A549 (cell line): ENCODE results near the gene GMCL2. TPM values are rescaled to one million over a fixed set of nuclear protein-coding genes. Genes with fewer than 3 reads are reported as not detected.
A peak's percentile ranks its signal among the peaks of the same experiment; 100 is the strongest.

ENCODE experiments used
- ATAC-seq, 2 experiments: fragments of 200-7000 bp in 1 of 2; fragments of >200 bp in 1 of 2; cut with Nextera tagmentation in 1 of 2; cut with Tn5 transposase in 1 of 2; 3 replicates each; pipeline versions ENCODE4 v1.8.0 to v1.9.1; 2018 to 2020; ENCODE audit warnings: mild to moderate bottlenecking in 1 of 2, moderate library complexity in 1 of 2
- CTCF ChIA-PET: fragments of 300-600 bp; sonication (Branson Sonifier 250); formaldehyde crosslinking; extraction: SDS; loops from one replicate; lab custom pipeline; 2021; ENCODE audit warnings: antibody characterized with exemption, inconsistent platforms; lab: Yijun Ruan, JAX
- POLR2A ChIA-PET: fragments of 350-600 bp; formaldehyde crosslinking; extraction: SDS; loops from one replicate; lab custom pipeline; 2021; ENCODE audit warnings: antibody characterized with exemption, inconsistent platforms; lab: Yijun Ruan, JAX
- DNase-seq, 2 experiments: peaks; one replicate each; pipeline versions ENCODE4 v3.0.0 to v3.0.0-alpha.2; 2011 to 2016; ENCODE audit warnings: low read depth in 1 of 2, low spot score in 1 of 2
- FAIRE-seq: peaks from 2 replicates; lab custom pipeline; 2011; peaks lifted over from hg19 to GRCh38; lab: Jason Lieb, UNC
- H3K27ac ChIP-seq, 2 experiments: fragments of >200 bp; sonication (Bioruptor Twin); formaldehyde crosslinking; 3 replicates each; pipeline ENCODE4 v1.5.1; 2016 to 2017
- H3K4me1 ChIP-seq: fragments of >200 bp; sonication (Bioruptor Twin); formaldehyde crosslinking; 3 replicates; pipeline ENCODE4 v1.6.1; 2016
- H3K4me2 ChIP-seq: fragments of >200 bp; sonication (Bioruptor Twin); formaldehyde crosslinking; 3 replicates; pipeline ENCODE4 v1.6.1; 2016
- H3K4me3 ChIP-seq: fragments of >200 bp; sonication (Bioruptor Twin); formaldehyde crosslinking; 3 replicates; pipeline ENCODE4 v1.5.1; 2016
- H3K9me3 ChIP-seq: fragments of >200 bp; sonication (Bioruptor Twin); formaldehyde crosslinking; 3 replicates; pipeline ENCODE4 v1.6.1; 2016
- CBX8 ChIP-seq: fragments of 200-600 bp; sonication (generic); IDR thresholded peaks from 2 replicates; pipeline ENCODE4 v1.6.1; 2016
- CEBPB ChIP-seq, 2 experiments: fragments of >200 bp in 1 of 2; sonication (Bioruptor Twin) in 1 of 2; formaldehyde crosslinking in 1 of 2; IDR thresholded peaks; 2 replicates each; pipeline ENCODE4 v1.6.1; 2012 to 2016
- CHD4 ChIP-seq: fragments of 200-600 bp; sonication (generic); IDR thresholded peaks from 2 replicates; pipeline ENCODE4 v1.6.1; 2016; ENCODE audit warnings: antibody characterized with exemption, mild to moderate bottlenecking, borderline replicate concordance
- EHF ChIP-seq: fragments of 250-450 bp; sonication (Bioruptor Pico); IDR thresholded peaks from 2 replicates; pipeline ENCODE4 v1.5.0; 2020; ENCODE audit warnings: mild to moderate bottlenecking
- EHMT2 ChIP-seq: fragments of 200-600 bp; sonication (generic); IDR thresholded peaks from 2 replicates; pipeline ENCODE4 v1.6.1; 2016; ENCODE audit warnings: antibody characterized with exemption, low read depth, mild to moderate bottlenecking, moderate library complexity
- FOSB ChIP-seq: fragments of 250-450 bp; sonication (Bioruptor Pico); IDR thresholded peaks from 2 replicates; pipeline ENCODE4 v1.5.0; 2020; ENCODE audit warnings: mild to moderate bottlenecking, moderate library complexity
- FOSL2 ChIP-seq, 2 experiments: fragments of 450-650 bp in 1 of 2; fragments of >200 bp in 1 of 2; sonication (Bioruptor Twin) in 1 of 2; formaldehyde crosslinking; IDR thresholded peaks; 2 replicates each; pipeline versions ENCODE4 v1.5.0 to v1.6.1; 2016 to 2020; ENCODE audit warnings: mild to moderate bottlenecking in 1 of 2, moderate library complexity in 1 of 2
- FOXS1 ChIP-seq: fragments of 250-450 bp; sonication (Bioruptor Pico); IDR thresholded peaks from 2 replicates; pipeline ENCODE4 v1.5.0; 2020; ENCODE audit warnings: mild to moderate bottlenecking, moderate library complexity
- GATA3 ChIP-seq: IDR thresholded peaks from 2 replicates; pipeline ENCODE4 v1.6.1; 2012; ENCODE audit warnings: borderline replicate concordance
- HDAC2 ChIP-seq: fragments of 200-600 bp; sonication (generic); IDR thresholded peaks from 2 replicates; pipeline ENCODE4 v1.6.1; 2016
- HMGXB4 ChIP-seq: fragments of 250-450 bp; sonication (Bioruptor Pico); IDR thresholded peaks from 2 replicates; pipeline ENCODE4 v1.5.0; 2021; ENCODE audit warnings: mild to moderate bottlenecking, moderate library complexity, borderline replicate concordance
- HOXA7 ChIP-seq: fragments of 250-450 bp; sonication (Bioruptor Pico); IDR thresholded peaks from 2 replicates; pipeline ENCODE4 v1.5.0; 2020; ENCODE audit warnings: mild to moderate bottlenecking, moderate library complexity
- HOXB5 ChIP-seq: fragments of 250-450 bp; sonication (Bioruptor Pico); IDR thresholded peaks from 2 replicates; pipeline ENCODE4 v1.5.0; 2020; ENCODE audit warnings: mild to moderate bottlenecking, moderate library complexity
- JUN ChIP-seq, 2 experiments: fragments of >200 bp; sonication (Bioruptor Twin); formaldehyde crosslinking; IDR thresholded peaks; 2 replicates in 1 of 2; 3 replicates in 1 of 2; pipeline ENCODE4 v1.6.1; 2016 to 2017
- KDM1A ChIP-seq: fragments of 200-600 bp; sonication (generic); IDR thresholded peaks from 2 replicates; pipeline ENCODE4 v1.6.1; 2016; ENCODE audit warnings: low read depth, mild to moderate bottlenecking
- NFE2L2 ChIP-seq: fragments of 150-350 bp; conservative IDR thresholded peaks from 2 replicates; pipeline ENCODE4 v1.6.1; 2014; ENCODE audit warnings: low read length
- NR3C1 ChIP-seq: fragments of >200 bp; sonication (Bioruptor Twin); formaldehyde crosslinking; IDR thresholded peaks from 3 replicates; pipeline ENCODE4 v1.6.1; 2017
- POLR2A ChIP-seq: IDR thresholded peaks from 2 replicates; pipeline ENCODE4 v1.6.1; 2012; ENCODE audit warnings: mild to moderate bottlenecking, low read length
- POLR2AphosphoS2 ChIP-seq: conservative IDR thresholded peaks from 2 replicates; pipeline ENCODE4 v1.6.1; 2012; ENCODE audit warnings: low read length, improper control_type of control experiment, inconsistent platforms
- RARB ChIP-seq: fragments of 250-450 bp; sonication (Bioruptor Pico); IDR thresholded peaks from 2 replicates; pipeline ENCODE4 v1.8.0; 2021; ENCODE audit warnings: mild to moderate bottlenecking, moderate library complexity
- RNF2 ChIP-seq: fragments of 200-600 bp; sonication (generic); IDR thresholded peaks from 2 replicates; pipeline ENCODE4 v1.6.1; 2016; ENCODE audit warnings: low read depth, mild to moderate bottlenecking, antibody characterized with exemption, moderate library complexity, borderline replicate concordance
- SMC3 ChIP-seq: fragments of >200 bp; sonication (Bioruptor Twin); formaldehyde crosslinking; IDR thresholded peaks from 3 replicates; pipeline ENCODE4 v1.6.1; 2018; ENCODE audit warnings: inconsistent platforms
- SREBF2 ChIP-seq: fragments of 450-650 bp; IDR thresholded peaks from 2 replicates; pipeline ENCODE4 v1.6.1; 2014; ENCODE audit warnings: mild to moderate bottlenecking, moderate library complexity
- TP53 ChIP-seq: fragments of 250-450 bp; sonication (Bioruptor Pico); IDR thresholded peaks from 2 replicates; pipeline ENCODE4 v1.5.0; 2021; ENCODE audit warnings: mild to moderate bottlenecking, moderate library complexity
- ZC3H11A ChIP-seq: fragments of 450-650 bp; IDR thresholded peaks from 2 replicates; pipeline ENCODE4 v1.6.1; 2014; ENCODE audit warnings: antibody characterized with exemption, mild to moderate bottlenecking
- ZFP36 ChIP-seq: fragments of 450-650 bp; IDR thresholded peaks from 2 replicates; pipeline ENCODE4 v1.6.1; 2014; ENCODE audit warnings: borderline replicate concordance; ENCODE audit not compliant: partially characterized antibody
- WGBS: methylation state at CpG from one replicate; pipeline ENCODE4 v1.1.6; 2017; ENCODE audit errors: missing lambda C conversion rate; 5-methylcytosine and 5-hydroxymethylcytosine counted together
- polyA plus RNA-seq, 4 experiments: library from polyadenylated mRNA; depleted of rRNA in 3 of 4; stranded (reverse); fragments of >200 nt; fragmentation: RNase III in 1 of 4; extraction: RNeasy Plus Mini Kit Qiagen cat#74134 plus additional on column Dnase treatment in 1 of 4; gene quantifications; 2 replicates in 3 of 4; 3 replicates in 1 of 4; pipeline ENCODE4 v1.2.3, GENCODE V29; 2011 to 2017
- TF ChIP-seq, protein P1 (sequence below): IDR thresholded peaks from 2 replicates; pipeline ENCODE4 v1.6.1; 2012
- TF ChIP-seq, protein P2 (sequence below): fragments of >200 bp; sonication (Bioruptor Twin); formaldehyde crosslinking; IDR thresholded peaks from 3 replicates; pipeline ENCODE4 v1.6.1; 2016

GMCL2 gene
- polyA plus RNA-seq, 2 of the 4 experiments (the other 2 are of a cell fraction), result not detected

DNA sequence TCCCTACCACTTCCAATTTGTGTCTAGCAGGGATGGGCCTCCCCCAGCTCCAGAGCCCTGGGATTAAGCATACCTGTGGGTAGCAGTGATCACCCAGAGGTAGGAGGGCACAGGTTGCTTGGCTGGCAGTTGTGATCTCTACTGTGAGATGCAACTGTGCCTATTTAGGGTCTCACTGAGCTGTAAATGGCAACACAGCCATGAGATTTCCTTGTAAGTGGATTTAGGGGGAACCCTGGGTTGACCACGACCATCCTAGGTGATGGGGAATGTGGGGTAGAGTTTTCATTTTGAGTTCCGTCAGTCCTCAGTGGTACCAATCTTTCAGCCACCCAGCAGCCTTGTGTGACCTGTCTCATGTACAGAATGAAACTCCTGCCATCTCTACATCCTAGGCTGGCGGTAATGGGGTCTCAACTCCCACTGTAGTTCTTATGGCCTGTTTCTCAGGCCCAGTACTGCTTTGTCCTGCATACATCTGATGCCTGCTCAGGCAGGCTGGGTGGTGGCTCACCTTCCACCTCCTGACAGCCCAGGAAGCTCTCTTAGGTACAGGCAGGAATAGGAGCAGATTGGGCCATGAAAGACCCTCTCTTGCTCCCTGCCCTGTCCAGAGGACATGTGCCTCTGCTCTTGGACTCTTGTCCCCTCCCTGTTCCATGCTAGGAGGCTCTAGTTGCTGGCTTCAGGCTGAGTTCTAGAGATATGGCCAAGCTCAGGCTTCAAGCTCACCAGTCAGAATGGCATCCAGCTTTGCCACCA, 25.3 kb upstream of the GMCL2 start:
- H3K4me3 ChIP-seq, result no peak overlapping the region
- DNase-seq (no peak), FAIRE-seq (no peak), ATAC-seq (peak in 1 of 2 experiments; percentile 2; a peak in 3 of 6 replicates)
- POLR2A ChIA-PET, result interaction anchor here (1.4 to 2.3 kb wide), 2 partner anchors 8 to 20 kb away, joined by 4 to 18 read pairs; partner anchors contain the start of genes HNRNPAB and PHYKPL
- H3K9me3 ChIP-seq, result no peaks in the 10 kb centered on the region
- TF ChIP-seq KDM1A (no peak), SREBF2 (no peak), NR3C1 (no peak), HMGXB4 (no peak), HOXA7 (0 out of 2 replicates have a peak, but pooled peaks have one; percentile 71), HDAC2 (no peak), GATA3 (no peak), FOSL2 (IDR thresholded peaks at IDR 0.05) (no peak), FOSL2 (CRISPR knock-in tag; IDR thresholded peaks at IDR 0.05) (no peak), POLR2A (no peak), POLR2AphosphoS2 (peak; percentile 85; the same call in 1 of the 2 replicates), SMC3 (no peak), CHD4 (no peak), FOXS1 (CRISPR knock-in tag) (no peak), ZFP36 (no peak), CEBPB (IDR thresholded peaks at IDR 0.05) (no peak)
- H3K27ac ChIP-seq, result no peak overlapping the region
- H3K4me1 ChIP-seq, result peaks cover 14% of the 10 kb centered on the region; the same call in 2 of the 3 replicates
- no peak overlapping the region for H3K4me2 ChIP-seq
- WGBS, result 97% methylated on average over 3 of the region's 3 CpGs
- CTCF ChIA-PET, result no interaction called here

DNA sequence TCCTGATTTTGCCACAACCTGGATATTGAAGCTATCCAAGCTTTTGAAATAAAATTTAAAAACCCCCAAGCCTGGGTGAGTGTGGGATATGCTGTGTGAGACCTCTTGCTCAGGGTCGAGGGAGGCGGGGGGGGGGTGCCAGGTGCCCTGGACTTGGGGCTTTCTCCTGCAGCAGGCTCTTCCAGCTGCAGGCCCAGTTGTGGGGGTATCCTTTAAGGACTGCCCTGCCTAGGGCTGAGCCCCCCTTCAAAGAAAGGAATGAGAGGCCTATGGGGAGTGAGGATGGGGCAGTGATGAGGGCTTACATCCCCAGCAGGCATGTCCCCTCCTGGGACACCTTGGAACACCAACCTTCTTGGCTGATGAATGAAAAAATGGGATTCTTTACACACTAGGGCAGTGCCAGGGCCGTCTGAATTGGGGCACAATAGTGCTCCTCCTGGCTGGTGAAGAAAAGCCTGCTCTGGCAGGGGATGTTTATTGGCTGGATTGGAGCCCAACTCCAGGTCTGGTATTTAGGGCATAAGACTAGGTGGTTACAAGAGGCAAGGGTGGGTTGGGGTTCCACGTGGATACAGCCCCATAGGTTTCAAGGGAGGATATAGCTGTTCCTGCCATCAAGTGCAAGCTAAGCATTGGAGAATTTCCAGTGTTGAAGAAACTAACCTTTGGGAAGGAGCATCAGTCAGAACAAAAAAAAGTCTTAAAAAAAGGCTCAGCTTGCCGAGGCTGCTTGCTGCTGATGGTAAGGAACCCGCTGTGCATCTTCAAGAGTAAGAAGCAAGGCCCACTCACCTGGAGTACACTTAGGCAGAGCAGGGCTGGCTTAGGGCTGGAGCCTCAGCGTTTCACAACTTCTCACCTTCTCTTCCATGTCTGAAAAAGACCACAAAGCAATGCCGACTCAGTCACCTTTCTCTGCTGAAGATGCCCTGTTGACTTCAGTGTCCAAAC, 24.2 kb upstream of the GMCL2 start:
- ATAC-seq (no peak), FAIRE-seq (no peak), DNase-seq (no peak)
- Histone ChIP-seq H3K27ac (no peak overlapping the region), H3K4me3 (no peak overlapping the region), H3K9me3 (no peaks in the 10 kb centered on the region), H3K4me2 (no peak overlapping the region), H3K4me1 (peaks cover 25% of the 10 kb centered on the region)
- ChIA-PET POLR2A (interaction anchor here (1.5 kb wide), 1 partner anchor 20 kb away, joined by 5 read pairs; no protein-coding TSS in a partner anchor), CTCF (interaction anchor here (2.0 kb wide), 1 partner anchor 136 kb away, joined by 5 read pairs; no protein-coding TSS in a partner anchor)
- TF ChIP-seq JUN (IDR thresholded peaks at IDR 0.05) (0 out of 5 replicates have a peak, but pooled peaks of 1 of the 2 experiments have one; percentile 14), EHF (CRISPR knock-in tag) (no peak), POLR2AphosphoS2 (no peak; the same call in 1 of the 2 replicates), EHMT2 (no peak), HOXA7 (peak; percentile 58; the same call in 1 of the 2 replicates), NFE2L2 (no peak)
- 72% methylated on average over 8 of the region's 8 CpGs for WGBS

DNA sequence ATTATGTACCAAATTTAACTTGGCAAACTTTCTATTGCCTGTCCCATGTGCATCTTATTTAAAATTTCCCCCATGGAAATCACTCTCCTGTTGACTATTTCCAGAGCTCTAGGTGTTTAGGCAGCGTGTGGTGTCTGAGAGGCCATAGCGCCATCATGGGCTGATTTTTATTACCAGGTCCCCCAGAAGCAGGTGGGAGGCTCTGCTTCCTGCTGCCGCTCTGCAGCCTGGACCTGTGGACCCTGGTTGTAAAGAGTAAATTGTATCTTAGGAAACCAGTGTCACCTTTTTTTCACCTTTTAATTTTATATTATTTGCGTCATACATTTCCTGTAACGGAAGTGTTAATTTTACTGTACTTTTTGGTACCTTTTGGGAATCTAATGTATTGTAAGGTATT, 23.5 kb upstream of the GMCL2 start:
- H3K27ac ChIP-seq, result no peak overlapping the region
- no peak for ATAC-seq
- no peaks in the 10 kb centered on the region for H3K9me3 ChIP-seq
- no peak overlapping the region for H3K4me2 ChIP-seq
- no peak for DNase-seq
- peaks cover 30% of the 10 kb centered on the region for H3K4me1 ChIP-seq
- no peak for FAIRE-seq
- POLR2A ChIA-PET, result interaction anchor here (1.5 kb wide), 1 partner anchor 21 kb away, joined by 5 read pairs; no protein-coding TSS in a partner anchor
- 92% methylated on average over 5 of the region's 5 CpGs for WGBS
- H3K4me3 ChIP-seq, result no peak overlapping the region
- CTCF ChIA-PET, result interaction anchor here (2.0 kb wide), 1 partner anchor 135 kb away, joined by 5 read pairs; no protein-coding TSS in a partner anchor
- TF ChIP-seq RNF2, result no peak
- TF ChIP-seq, protein P1, sequence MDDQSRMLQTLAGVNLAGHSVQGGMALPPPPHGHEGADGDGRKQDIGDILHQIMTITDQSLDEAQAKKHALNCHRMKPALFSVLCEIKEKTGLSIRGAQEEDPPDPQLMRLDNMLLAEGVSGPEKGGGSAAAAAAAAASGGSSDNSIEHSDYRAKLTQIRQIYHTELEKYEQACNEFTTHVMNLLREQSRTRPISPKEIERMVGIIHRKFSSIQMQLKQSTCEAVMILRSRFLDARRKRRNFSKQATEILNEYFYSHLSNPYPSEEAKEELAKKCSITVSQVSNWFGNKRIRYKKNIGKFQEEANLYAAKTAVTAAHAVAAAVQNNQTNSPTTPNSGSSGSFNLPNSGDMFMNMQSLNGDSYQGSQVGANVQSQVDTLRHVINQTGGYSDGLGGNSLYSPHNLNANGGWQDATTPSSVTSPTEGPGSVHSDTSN, result no peak
- no peak for TF ChIP-seq HOXB5 (CRISPR knock-in tag)
- TF ChIP-seq HOXA7, result no peak
- TF ChIP-seq, protein P2, sequence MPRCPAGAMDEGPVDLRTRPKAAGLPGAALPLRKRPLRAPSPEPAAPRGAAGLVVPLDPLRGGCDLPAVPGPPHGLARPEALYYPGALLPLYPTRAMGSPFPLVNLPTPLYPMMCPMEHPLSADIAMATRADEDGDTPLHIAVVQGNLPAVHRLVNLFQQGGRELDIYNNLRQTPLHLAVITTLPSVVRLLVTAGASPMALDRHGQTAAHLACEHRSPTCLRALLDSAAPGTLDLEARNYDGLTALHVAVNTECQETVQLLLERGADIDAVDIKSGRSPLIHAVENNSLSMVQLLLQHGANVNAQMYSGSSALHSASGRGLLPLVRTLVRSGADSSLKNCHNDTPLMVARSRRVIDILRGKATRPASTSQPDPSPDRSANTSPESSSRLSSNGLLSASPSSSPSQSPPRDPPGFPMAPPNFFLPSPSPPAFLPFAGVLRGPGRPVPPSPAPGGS, result no peak
- no peak for TF ChIP-seq CBX8
- no peak for TF ChIP-seq FOSB
- no peak for TF ChIP-seq RARB
- no peak for TF ChIP-seq TP53 (CRISPR knock-in tag)
- no peak for TF ChIP-seq NFE2L2
- TF ChIP-seq ZC3H11A, result no peak
- no peak for TF ChIP-seq KDM1A
